ENCODE data around the gene TTC39B. TPM values are rescaled to one million over a fixed set of nuclear protein-coding genes. Genes with fewer than 3 reads are reported as not detected.

TTC39B gene
- total and polyA plus RNA-seq, 2 of the 8 experiments (the other 6 are each of a cell fraction or from before 2014, with no cell fraction given), result 1.6 to 10.9 TPM

DNA sequence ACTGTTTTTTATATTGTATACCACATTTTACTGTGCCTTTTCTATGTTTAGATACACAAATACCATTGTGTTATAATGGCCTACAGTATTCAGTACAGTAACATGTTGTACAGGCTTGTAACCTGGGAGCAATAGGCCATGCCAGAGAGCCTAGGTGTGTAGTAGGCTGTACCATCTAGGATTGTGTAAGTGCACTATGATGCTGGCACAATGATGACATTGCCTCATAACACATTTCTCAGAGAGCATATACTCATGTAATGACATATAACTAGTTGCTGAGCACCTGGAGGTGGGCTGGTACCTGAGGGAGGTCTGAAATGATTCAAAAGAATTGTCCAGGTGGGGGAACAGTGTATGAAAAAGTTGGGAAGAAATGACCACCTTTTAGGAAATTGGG, 13.9 kb downstream of the TTC39B start:
- Histone ChIP-seq H3K36me3 (ENCODE audit: control insufficient read depth in 2 of 4, insufficient read depth in 4 of 4, low read length in 3 of 4) (peaks cover 0 to 3% (median 1%) of the 10 kb centered on the region in 4 experiments; a peak in 2 of 8 replicates), H3K79me1 (ENCODE audit: low read depth, low read length) (peaks cover 4% of the 10 kb centered on the region), H3K56ac (replicated peaks; ENCODE audit: insufficient read length, low read depth, low read length) (no peak overlapping the region), H2BK20ac (ENCODE audit: low read length) (no peak overlapping the region), H2AK5ac (ENCODE audit: low read depth, low read length) (no peak overlapping the region), H3K9ac (replicated peaks in 1 of 4; ENCODE audit: extremely low read depth in 1 of 4, low read depth in 3 of 4, low read length in 3 of 4) (no peak overlapping the region), H3K4ac (replicated peaks; ENCODE audit: insufficient read length, low read depth, low read length) (no peak overlapping the region), H4K20me1 (replicated peaks in 1 of 2; ENCODE audit: control insufficient read depth in 1 of 2, insufficient read depth in 2 of 2, low read length in 2 of 2) (no peaks in the 10 kb centered on the region), H3K4me1 (replicated peaks in 1 of 4; ENCODE audit: control insufficient read depth in 3 of 4, insufficient read depth in 4 of 4, low read length in 3 of 4) (peaks cover 0 to 16% (median 2%) of the 10 kb centered on the region in 4 experiments; a peak in 4 of 7 replicates), H2BK120ac (replicated peaks; ENCODE audit: low read depth, low read length) (no peak overlapping the region), H2BK12ac (ENCODE audit: low read depth, low read length) (no peak overlapping the region), H3K9me3 (ENCODE audit: insufficient read depth in 2 of 2, low read depth in 1 of 2, low read length in 1 of 2) (no peaks in the 10 kb centered on the region; a peak in 1 of 4 replicates), H3K79me2 (ENCODE audit: control insufficient read depth in 1 of 2, insufficient read depth in 2 of 2, low read length in 2 of 2) (peaks cover 0 to 8% of the 10 kb centered on the region in 2 experiments; a peak in 1 of 4 replicates), H3K23me2 (ENCODE audit: low read depth, low read length) (peaks cover 2% of the 10 kb centered on the region; the same call in 1 of the 2 replicates), H3K23ac (ENCODE audit: insufficient read length) (no peak overlapping the region), H4K8ac (ENCODE audit: extremely low read depth, insufficient read depth, low read length) (no peak overlapping the region), H4K91ac (replicated peaks; ENCODE audit: insufficient read length, low read length) (no peak overlapping the region), H2BK15ac (ENCODE audit: low read length) (no peak overlapping the region), H3K27me3 (replicated peaks in 1 of 4; ENCODE audit: control insufficient read depth in 3 of 4, extremely low read depth in 1 of 4, insufficient read depth in 3 of 4, low read length in 3 of 4) (no peaks in the 10 kb centered on the region), H3K4me3 (ENCODE audit: extremely low read depth in 1 of 4, insufficient read depth in 2 of 4, low read depth in 3 of 4, low read length in 4 of 4) (no peak overlapping the region), H2AFZ (ENCODE audit: low read length) (no peak overlapping the region), H4K5ac (ENCODE audit: insufficient read length, low read depth, low read length) (no peak overlapping the region), H3K27ac (ENCODE audit: low read depth, low read length) (no peak overlapping the region), H3K18ac (ENCODE audit: extremely low read depth, low read length) (no peak overlapping the region), H3K14ac (ENCODE audit: insufficient read length) (no peak overlapping the region), H2BK5ac (ENCODE audit: low read depth, low read length) (no peak overlapping the region), H3K4me2 (ENCODE audit: insufficient read depth in 1 of 2, low read depth in 2 of 2, low read length in 2 of 2) (no peak overlapping the region)
- no peak for FAIRE-seq
- ChIA-PET CTCF (ENCODE audit: partially characterized antibody) (interaction anchor here (0.8 kb wide), 1 partner anchor 43 kb away, joined by 3 read pairs; no protein-coding TSS in a partner anchor), POLR2A (ENCODE audit: partially characterized antibody) (interaction anchor here (0.8 to 1.6 kb wide), 2 partner anchors 11 to 12 kb away, joined by 3 to 8 read pairs; no protein-coding TSS in a partner anchor)
- peak in 1 of 2 experiments; percentile 11 for DNase-seq (ENCODE audit: low read depth in 1 of 2, low spot score in 2 of 2)
- TF ChIP-seq GTF2F1 (IDR thresholded peaks at IDR 0.05; ENCODE audit: borderline replicate concordance, low read depth, low read length), result no peak
- TF ChIP-seq RBBP5 (IDR thresholded peaks at IDR 0.05; ENCODE audit: borderline replicate concordance, low read depth, low read length), result no peak
- no peak for TF ChIP-seq ZNF274 (IDR thresholded peaks at IDR 0.05; ENCODE audit: borderline replicate concordance, extremely low read depth, low read length)
- TF ChIP-seq TAF7 (optimal IDR thresholded peaks at IDR 0.05; ENCODE audit: borderline replicate concordance, low read depth, low read length), result no peak
- no peak for TF ChIP-seq RFX5 (IDR thresholded peaks at IDR 0.05; ENCODE audit: borderline replicate concordance, low read depth, low read length)
- TF ChIP-seq SIN3A (conservative IDR thresholded peaks at IDR 0.05 in 1 of 2, IDR thresholded peaks at IDR 0.05 in 1 of 2; ENCODE audit: low read depth in 1 of 2, low read length in 2 of 2), result no peak
- no peak for TF ChIP-seq POLR2AphosphoS5 (IDR thresholded peaks at IDR 0.05; ENCODE audit: low read depth, low read length)
- TF ChIP-seq ASH2L (IDR thresholded peaks at IDR 0.05; ENCODE audit: low read length), result no peak
- TF ChIP-seq FOSL1 (IDR thresholded peaks at IDR 0.05; ENCODE audit: insufficient read depth, low read depth, low read length), result no peak
- TF ChIP-seq BCL11A (IDR thresholded peaks at IDR 0.05; ENCODE audit: low read depth in 2 of 2, low read length in 2 of 2), result no peak
- no peak for TF ChIP-seq EGR1 (IDR thresholded peaks at IDR 0.05; ENCODE audit: borderline replicate concordance, low read depth, low read length)
- no peak for TF ChIP-seq PHF8 (conservative IDR thresholded peaks at IDR 0.05; ENCODE audit: low read depth, low read length)
- TF ChIP-seq CTBP2 (IDR thresholded peaks at IDR 0.05; ENCODE audit: borderline replicate concordance, insufficient read depth, insufficient read length, low read length), result no peak
- no peak for TF ChIP-seq RXRA (IDR thresholded peaks at IDR 0.05; ENCODE audit: insufficient read depth, low read depth, low read length)
- no peak for TF ChIP-seq BRCA1 (IDR thresholded peaks at IDR 0.05; ENCODE audit: low read depth, low read length)

All from H1 (cell line).